Body of pancreas (tissue), 4 donors: ENCODE measurements around the gene MAPK8IP2. TPM values are rescaled to one million over a fixed set of nuclear protein-coding genes. Genes with fewer than 3 reads are reported as not detected.

Experiments used
- ATAC-seq: fragments of 150-250 bp; one replicate; pipeline ENCODE4 v1.9.1; 2016
- DNase-seq, 4 donors: peaks; one replicate each; pipeline ENCODE4 v3.0.0-alpha.2; 2019
- H3K27ac ChIP-seq, 4 donors: fragments of 200-600 bp; sonication (generic); 1 replicate in 3 of 4; 2 replicates in 1 of 4; pipeline versions ENCODE4 v1.5.1 to v1.6.1; 2016 to 2019; ENCODE audit warnings: mild to moderate bottlenecking in 1 of 4, mixed read lengths in 1 of 4, moderate library complexity in 1 of 4
- H3K27me3 ChIP-seq, 2 donors: fragments of 200-600 bp; sonication (generic); one replicate each; pipeline ENCODE4 v1.6.0; 2016; ENCODE audit warnings: mild to moderate bottlenecking in 1 of 2
- H3K36me3 ChIP-seq, 2 donors: fragments of 200-600 bp; sonication (generic); replicated peaks in 1 of 2; 2 replicates each; pipeline ENCODE4 v1.5.1; 2016; ENCODE audit warnings: low read depth in 2 of 2; ENCODE audit not compliant: insufficient read depth in 1 of 2
- H3K4me1 ChIP-seq: fragments of 200-600 bp; sonication (generic); one replicate; pipeline ENCODE4 v1.6.0; 2016
- H3K4me3 ChIP-seq, 2 donors: fragments of 200-600 bp; sonication (generic); 1 replicate in 1 of 2; 2 replicates in 1 of 2; pipeline ENCODE4 v1.5.1; 2016 to 2019
- H3K9me3 ChIP-seq, 3 donors: fragments of 200-600 bp; sonication (generic); 1 replicate in 2 of 3; 2 replicates in 1 of 3; pipeline ENCODE4 v1.5.1; 2016
- CTCF ChIP-seq, 7 experiments: fragments of 450-650 bp in 4 of 7; fragments of 200-600 bp in 3 of 7; sonication (generic) in 3 of 7; IDR thresholded peaks; one replicate each; pipeline ENCODE4 v1.5.1; 2016 to 2019; ENCODE audit warnings: antibody characterized with exemption in 7 of 7
- POLR2A ChIP-seq, 3 donors: fragments of 450-650 bp; IDR thresholded peaks; one replicate each; pipeline ENCODE4 v1.6.1; 2016; ENCODE audit warnings: antibody characterized with exemption in 3 of 3, mild to moderate bottlenecking in 2 of 3
- WGBS, 2 donors: methylation state at CpG; one replicate each; pipeline ENCODE4 v1.1.5; 2017; 5-methylcytosine and 5-hydroxymethylcytosine counted together
- intact Hi-C: fragments of 100-400 bp; cut with DNase I; formaldehyde crosslinking; loops from one replicate; pipeline ENCODE4 v1.15.1; 2023
- total RNA-seq, 2 donors: library from RNA; depleted of rRNA; stranded (reverse); fragments of >200 nt; gene quantifications; one replicate each; pipeline ENCODE4 v1.1.0, GENCODE V29; 2016

Gene MAPK8IP2
- total RNA-seq, 2 donors from 2014 or later: 2.9 to 3.6 TPM

DNA sequence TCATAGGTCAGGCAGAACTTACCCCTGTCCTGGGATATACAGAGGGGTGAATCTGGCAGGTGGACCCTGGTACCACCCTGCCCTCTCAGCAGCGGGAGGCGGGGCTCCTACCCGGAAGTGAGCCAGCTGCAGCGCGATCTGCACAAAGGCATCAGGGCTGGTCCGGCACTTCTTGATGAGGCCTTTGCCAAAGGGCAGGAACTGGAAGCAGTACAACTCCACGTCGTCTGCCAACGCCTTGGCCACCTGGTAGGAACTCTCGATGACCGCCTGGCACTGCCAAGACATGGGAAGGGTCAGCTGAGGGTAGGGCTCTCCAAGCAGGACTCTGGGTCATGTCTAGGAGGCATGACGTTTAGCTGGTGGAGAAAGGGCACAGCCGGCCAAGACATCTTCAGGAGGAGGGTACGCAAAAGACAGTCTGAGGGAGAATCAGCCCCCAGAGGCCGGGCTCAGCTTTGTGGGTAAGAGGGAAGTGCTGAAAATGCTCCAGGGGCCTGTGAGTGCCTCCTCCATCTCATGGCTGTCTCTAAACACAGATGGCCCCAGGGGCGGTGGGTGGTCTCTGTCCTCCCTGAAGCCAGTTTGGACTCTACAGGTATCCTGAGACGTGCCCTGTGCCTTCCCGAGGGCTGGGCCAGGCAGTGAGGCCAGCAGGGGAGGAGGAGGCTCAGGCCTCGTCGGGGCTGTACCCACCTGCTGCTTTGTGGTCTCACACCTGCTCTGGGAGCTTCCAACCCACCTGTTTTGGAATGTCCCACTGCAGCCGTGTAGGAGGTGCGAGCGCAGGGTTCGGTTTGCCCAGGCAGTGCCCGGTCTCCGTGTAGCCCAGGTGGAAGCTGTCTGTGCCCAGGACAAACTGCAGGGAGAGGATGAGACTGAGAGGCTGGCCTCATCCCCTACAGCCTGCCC is 29.1 kb upstream of the MAPK8IP2 start:
- no peaks in the 10 kb centered on the region for H3K9me3 ChIP-seq
- ATAC-seq: no peak
- no peaks in the 10 kb centered on the region for H3K27me3 ChIP-seq
- H3K4me1 ChIP-seq: peaks cover 18% of the 10 kb centered on the region
- 60 to 89% methylated on average over 1 to 24 of the region's 26 CpGs for WGBS, 2 donors
- no peak for DNase-seq
- no peak overlapping the region for H3K4me3 ChIP-seq
- no peaks in the 10 kb centered on the region for H3K36me3 ChIP-seq
- intact Hi-C loops: no loop called here
- H3K27ac ChIP-seq: no peak overlapping the region
- TF ChIP-seq POLR2A (IDR thresholded peaks at IDR 0.05) (no peak), CTCF (IDR thresholded peaks at IDR 0.05) (no peak)

DNA sequence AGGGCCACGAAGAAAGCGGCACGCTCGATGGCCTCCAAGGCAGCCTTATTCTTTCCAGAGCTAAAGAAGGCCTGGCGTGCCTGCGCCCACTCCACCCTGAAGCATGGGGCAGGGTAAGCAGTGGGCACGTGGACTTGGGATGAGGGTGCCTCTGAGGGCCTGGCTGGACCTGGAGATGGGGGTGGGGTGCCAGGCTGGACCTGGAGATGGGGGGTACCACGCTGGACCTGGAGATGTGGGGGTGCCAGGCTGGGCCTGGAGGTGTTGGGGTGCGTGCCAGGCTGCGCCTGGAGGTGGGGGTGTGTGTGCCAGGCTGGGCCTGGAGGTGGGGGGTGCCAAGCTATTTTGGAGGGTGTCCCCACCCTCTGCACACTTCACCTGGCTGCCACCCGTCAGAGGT is 27.6 kb upstream of the MAPK8IP2 start:
- DNase-seq: no peak
- Histone ChIP-seq H3K4me3 (no peak overlapping the region), H3K27ac (no peak overlapping the region), H3K4me1 (peaks cover 18% of the 10 kb centered on the region), H3K9me3 (no peaks in the 10 kb centered on the region), H3K36me3 (no peaks in the 10 kb centered on the region), H3K27me3 (no peaks in the 10 kb centered on the region)
- no peak for ATAC-seq
- 98 to 100% methylated on average over 5 to 8 of the region's 11 CpGs for WGBS, 2 donors
- TF ChIP-seq POLR2A (IDR thresholded peaks at IDR 0.05) (no peak), CTCF (IDR thresholded peaks at IDR 0.05) (no peak)
- intact Hi-C loops: no loop called here

- no peak overlapping the region for H3K4me3 ChIP-seq
- ATAC-seq: no peak
- H3K27ac ChIP-seq: no peak overlapping the region
- WGBS, 2 donors: 83 to 93% methylated on average over 12 to 25 of the region's 26 CpGs
- H3K27me3 ChIP-seq: no peaks in the 10 kb centered on the region
- TF ChIP-seq POLR2A (IDR thresholded peaks at IDR 0.05) (no peak), CTCF (IDR thresholded peaks at IDR 0.05) (no peak)
- no peak for DNase-seq
- H3K4me1 ChIP-seq: peaks cover 21% of the 10 kb centered on the region
- intact Hi-C loops: no loop called here
- H3K9me3 ChIP-seq: no peaks in the 10 kb centered on the region
- H3K36me3 ChIP-seq: no peaks in the 10 kb centered on the region
Measured at GRCh38 chr22:50573491-50574382, 26.9 kb upstream of the MAPK8IP2 start.

DNA sequence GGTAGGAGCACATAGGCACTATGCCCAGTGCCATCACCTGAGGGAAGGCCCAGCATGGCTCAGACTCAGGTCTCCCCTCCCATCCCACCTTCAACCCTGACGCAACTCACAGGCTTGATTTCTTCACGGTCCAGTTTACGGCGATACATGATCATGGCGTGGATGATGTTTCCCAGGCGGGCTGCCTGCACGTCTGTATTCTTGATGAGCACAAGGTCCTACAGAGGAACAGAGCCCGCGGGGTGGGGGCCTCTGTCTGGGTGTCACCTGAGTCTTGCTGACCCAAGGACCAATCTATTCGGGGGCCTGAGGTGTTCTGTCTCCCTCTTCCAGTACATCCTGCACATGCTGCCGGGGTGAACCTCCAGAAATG is 26.2 kb upstream of the MAPK8IP2 start:
- Histone ChIP-seq H3K4me3 (no peak overlapping the region), H3K36me3 (no peaks in the 10 kb centered on the region), H3K27ac (no peak overlapping the region), H3K27me3 (no peaks in the 10 kb centered on the region), H3K4me1 (peaks cover 21% of the 10 kb centered on the region), H3K9me3 (no peaks in the 10 kb centered on the region)
- DNase-seq (no peak), ATAC-seq (no peak)
- 86 to 87% methylated on average over 9 to 11 of the region's 11 CpGs for WGBS, 2 donors
- TF ChIP-seq POLR2A (IDR thresholded peaks at IDR 0.05): no peak
- TF ChIP-seq CTCF (IDR thresholded peaks at IDR 0.05): no peak
- intact Hi-C loops: no loop called here
